ENCODE results near the gene RGP1.
A peak's percentile ranks its signal among the peaks of the same experiment; 100 is the strongest.

The RGP1 gene, protein sequence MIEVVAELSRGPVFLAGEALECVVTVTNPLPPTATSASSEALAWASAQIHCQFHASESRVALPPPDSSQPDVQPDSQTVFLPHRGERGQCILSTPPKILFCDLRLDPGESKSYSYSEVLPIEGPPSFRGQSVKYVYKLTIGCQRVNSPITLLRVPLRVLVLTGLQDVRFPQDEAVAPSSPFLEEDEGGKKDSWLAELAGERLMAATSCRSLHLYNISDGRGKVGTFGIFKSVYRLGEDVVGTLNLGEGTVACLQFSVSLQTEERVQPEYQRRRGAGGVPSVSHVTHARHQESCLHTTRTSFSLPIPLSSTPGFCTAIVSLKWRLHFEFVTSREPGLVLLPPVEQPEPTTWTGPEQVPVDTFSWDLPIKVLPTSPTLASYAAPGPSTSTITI

GRCh38 chr9:35748858-35749514, at the start of gene RGP1, which contains the start of gene GBA2:
RGP1 (plus strand) TSS chr9:35749287; CDS start chr9:35749756, 469 bp downstream.
GBA2 (minus strand) TSS chr9:35749228; CDS start chr9:35748704, 524 bp downstream.
- DNase-seq, result peak; percentile 66

DNA sequence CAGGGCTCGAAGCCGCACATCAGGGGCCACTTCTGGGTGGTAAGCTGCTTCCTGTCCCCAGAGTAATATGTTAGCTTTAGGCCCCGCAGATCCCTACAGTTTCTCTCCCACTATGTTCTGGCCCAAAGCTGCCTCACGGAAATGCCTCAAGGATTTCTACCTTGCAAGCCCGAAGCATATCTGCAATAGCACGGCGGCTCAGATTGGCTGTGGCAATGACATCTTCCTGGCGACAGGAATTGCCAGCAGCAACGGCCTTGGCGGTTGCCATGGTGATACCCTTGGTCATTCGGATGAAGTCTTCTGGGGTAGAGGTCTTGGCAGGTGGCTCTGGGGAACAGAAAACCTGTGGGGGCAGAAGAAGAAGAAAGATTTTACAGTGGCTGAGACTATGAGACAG, 49.1 kb upstream of the RGP1 start:
- DNase-seq, result no peak

DNA sequence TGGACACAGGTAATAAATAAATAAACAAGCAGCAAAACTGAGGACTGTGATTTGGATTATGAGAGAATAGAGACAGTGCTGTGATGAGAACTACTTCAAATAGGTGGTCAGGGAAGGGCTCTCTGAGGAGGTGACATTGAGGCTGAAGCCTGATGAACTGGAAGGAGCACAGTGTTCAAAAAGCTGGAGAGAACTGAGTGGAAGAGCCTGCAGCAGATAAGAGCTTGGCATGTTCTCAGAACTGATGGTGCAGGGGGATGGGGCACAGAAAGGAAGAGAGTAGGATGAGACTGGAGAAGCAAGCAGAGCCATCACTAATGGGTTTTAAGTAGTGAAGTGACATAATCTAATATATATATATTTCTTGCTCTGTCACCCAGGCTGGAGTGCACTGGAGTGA, 48.1 kb upstream of the RGP1 start:
- no peak for DNase-seq

GRCh38 chr9:35702696-35703095, 46.4 kb upstream of the RGP1 start:
- no peak for DNase-seq

GRCh38 chr9:35703906-35704672, 45.0 kb upstream of the RGP1 start:
- no peak for DNase-seq

GRCh38 chr9:35705372-35705771, 43.7 kb upstream of the RGP1 start:
- DNase-seq, result no peak

DNA sequence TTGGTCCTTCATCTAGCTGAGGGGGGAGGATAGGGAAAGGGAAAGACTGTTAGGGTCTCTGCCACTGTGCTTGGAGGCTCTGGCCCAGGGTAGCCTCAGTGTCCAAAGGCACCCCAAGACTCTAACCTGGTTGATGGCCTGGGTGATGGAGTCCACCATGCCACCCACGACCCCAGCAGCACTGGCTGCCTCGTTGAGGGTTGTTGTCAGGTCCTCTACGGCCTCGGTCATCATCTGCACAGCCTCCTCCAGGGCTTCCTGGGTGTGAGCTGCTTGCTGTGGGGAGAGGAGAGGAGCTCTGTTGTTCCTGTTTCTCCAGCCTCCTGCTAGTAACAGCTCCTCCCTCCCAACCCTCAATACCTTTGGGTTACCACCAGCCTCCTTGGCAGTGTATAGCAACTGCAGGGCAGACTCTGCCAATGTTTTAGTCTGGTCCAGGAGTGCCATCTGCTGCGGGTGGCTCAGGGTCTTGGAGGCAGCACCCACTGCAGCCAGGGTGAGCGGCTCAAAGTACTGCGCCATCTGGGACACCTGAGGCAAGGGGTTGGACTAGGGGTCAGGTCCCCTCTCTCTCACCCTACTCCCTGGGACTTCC, 43.2 kb upstream of the RGP1 start:
- no peak for DNase-seq

DNA sequence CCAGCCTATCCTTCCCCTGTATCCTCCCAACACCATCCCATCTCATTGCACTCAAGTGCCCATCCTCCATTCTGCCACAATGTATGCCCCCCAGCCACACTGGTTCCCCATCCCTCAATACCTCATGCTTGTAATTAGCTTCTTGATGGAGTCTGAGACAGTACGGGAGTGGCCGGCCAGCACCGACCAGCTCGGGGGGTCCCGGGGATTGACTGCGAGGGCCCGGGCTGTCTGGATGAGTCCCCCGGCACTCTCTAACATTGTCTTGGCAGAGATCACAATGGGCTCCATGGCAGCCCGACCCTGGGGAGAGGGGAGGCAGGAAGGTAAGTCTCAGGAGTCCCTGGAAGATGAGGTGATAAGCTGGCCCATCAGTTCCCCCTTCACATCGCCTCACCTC, 42.1 kb upstream of the RGP1 start:
- no peak for DNase-seq

DNA sequence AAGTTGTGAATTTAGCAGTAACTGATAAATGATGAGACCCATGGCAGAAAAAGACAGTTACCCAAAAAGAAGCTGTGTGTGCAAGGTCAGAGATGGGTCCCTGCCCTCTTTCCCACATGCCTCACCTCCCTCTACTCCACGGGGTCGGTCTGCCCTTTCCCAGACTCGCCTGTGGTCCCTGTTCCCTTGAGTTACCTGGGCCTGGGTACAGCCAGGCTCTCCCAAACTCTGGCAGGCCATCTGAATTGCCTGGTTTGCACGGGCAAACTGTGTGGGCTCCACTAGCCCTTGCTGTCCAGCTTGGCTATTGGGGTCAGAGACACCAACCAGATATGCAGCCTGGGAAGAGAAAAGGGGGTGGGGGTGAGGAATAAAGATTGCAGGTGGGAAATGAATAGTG, 40.9 kb upstream of the RGP1 start:
- no peak for DNase-seq

DNA sequence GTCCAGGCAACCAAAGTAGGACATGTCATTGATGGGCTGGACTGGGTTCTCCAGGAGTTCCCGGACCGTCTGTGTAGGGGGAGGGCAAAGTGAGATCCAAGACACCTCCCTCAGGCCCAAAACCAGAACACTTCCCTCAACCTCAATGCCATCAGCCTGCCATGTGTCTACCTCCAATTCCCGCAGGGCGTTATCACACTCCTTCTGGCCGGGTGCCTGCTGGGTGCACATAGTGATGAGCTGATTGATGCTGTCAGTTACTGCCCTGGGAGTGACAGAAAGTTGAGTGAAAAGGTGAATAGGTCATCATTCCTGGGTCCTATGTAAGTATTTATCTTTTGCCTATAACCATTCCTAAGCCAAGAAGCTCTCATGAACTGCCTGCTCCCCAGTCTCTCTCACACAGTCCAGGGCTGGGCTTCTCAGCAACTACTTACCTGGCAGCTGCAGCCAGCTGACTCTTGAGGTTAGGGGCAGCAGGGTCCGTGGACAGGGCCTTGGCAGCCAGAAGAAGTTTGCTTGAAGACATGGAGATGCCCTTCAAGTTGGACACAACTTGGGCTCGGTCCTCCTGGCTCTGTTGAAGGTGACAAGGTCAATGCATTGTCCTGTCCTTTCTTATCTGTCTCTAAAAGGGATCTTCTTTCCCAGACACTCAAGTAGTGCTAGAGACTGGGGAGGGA, 38.1 kb upstream of the RGP1 start:
- DNase-seq, result no peak

- no peak for DNase-seq
Measured at GRCh38 chr9:35711501-35712428, 37.3 kb upstream of the RGP1 start.

DNA sequence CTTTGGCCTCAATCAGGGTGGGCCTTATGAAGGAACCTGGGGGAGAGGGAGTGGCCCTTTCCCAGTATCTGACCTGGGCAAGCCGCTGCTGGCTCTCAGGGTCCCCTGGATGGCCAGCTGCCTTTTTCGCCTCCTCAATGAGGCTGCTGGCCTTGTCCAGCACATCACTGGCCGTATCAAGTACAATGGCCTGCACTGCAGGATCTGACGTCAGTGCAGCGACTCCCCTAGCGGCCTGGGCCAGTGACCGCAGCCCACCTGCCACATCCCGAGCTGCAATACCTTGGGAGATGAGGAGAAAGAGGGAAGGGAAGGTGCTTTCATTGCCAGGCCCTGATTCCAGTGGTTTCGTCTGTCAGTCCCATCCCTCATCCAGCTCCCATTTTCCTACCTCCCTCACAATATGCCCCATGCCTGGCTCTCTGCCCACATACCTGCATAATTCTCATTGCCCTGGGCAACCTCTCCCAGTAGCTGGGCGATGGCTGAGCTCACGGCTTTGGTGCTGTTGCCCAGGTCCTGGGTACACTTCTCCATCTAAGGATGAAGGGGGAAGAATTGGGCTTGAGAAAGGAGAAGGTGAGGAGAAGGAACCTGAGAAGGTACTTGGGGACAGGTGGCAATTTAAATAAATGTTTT, 36.2 kb upstream of the RGP1 start:
- no peak for DNase-seq

DNA sequence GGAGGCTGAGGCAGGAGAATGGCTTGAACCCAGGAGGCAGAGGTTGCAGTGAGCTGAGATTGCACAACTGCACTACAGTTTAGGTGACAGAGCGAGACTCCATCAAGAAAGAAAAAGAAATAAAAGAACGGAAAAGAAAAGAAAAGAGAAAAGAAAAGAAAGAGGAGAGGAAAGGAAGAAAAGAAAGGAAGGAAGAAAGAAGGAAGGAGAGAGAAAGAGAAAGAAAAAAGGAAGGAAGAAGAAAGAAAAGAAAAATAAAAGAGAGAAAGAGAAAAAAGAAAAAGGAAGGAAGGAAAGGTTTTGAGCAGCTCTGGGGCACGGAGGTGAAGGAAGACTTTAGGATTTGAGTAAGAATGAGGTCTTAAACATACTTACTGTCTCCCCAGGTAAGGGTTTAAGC, 35.5 kb upstream of the RGP1 start:
- DNase-seq, result no peak

DNA sequence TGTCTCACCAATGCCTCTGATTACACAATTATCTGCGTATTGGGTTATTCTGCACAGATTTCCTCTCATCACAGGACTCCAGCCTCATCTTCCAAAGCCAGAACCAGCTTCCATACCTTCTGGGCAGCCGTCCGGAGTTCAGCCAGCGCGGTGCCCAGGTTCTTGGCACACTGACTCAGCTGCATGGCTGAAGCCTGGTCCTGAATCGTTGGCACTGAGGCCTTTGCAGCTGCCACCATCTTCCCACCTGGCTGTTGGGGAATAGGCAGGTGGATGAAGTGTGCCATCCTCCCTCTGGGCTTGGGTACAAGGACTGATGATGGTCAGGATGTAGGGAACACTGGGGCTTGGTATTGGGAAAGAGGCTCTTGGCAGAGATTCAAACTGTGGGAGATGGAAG, 35.0 kb upstream of the RGP1 start:
- no peak for DNase-seq

DNA sequence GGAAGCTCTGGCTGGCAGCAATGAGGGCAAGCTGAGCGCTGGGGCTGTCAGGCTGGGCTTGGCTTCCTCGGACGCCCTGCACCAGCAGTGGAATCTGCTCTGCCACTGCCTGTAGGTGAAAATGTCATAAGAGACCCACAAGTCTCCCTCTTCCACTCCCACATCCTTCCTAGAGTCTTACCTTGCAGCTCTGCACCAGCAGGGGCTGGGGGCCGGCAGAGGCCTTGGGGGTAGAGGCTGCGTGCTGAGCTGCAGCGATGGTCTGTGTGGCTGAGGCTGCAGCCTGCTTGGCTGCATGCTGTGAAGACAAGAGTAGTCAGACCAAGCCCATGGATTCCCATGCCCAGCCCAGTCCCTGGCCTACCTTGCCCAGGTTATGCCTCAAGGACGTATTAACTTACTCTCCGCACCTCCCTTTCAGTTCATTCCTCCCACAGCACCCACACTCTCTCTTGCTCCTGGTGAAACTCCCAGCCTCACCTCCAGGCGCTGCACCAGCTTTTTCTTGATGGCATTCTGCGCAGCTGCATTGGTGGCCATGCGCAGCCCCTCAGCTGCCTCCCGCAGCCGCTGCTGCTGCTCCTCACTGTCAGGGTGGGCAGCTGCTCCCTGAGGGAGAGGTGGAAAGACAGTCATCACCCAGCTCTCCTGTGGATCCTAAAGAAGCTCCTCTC, 34.4 kb upstream of the RGP1 start:
- no peak for DNase-seq

DNA sequence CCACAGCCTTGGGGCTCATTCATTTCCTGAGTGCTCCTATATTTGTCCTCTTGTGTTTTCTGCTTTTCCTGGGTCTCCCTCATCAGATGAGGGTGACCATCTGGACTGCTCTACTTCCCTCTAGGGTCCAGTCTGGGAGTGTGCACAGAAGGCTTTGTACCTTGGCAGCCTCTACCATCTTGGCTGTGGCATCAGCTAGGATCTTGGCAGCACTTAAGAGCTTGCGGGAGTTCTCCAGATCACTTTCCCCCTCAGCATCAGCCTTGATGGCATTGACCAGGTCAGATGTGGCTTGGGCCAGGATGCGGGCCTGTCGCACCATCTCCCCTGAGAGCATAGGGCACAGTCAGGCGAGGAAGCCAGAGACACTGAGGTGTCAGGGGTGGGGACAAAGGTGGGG, 32.9 kb upstream of the RGP1 start:
- DNase-seq, result no peak

- no peak for DNase-seq
Measured at GRCh38 chr9:35717132-35717870, 31.8 kb upstream of the RGP1 start.

- DNase-seq, result no peak
Measured at GRCh38 chr9:35718721-35719511, 30.2 kb upstream of the RGP1 start.

DNA sequence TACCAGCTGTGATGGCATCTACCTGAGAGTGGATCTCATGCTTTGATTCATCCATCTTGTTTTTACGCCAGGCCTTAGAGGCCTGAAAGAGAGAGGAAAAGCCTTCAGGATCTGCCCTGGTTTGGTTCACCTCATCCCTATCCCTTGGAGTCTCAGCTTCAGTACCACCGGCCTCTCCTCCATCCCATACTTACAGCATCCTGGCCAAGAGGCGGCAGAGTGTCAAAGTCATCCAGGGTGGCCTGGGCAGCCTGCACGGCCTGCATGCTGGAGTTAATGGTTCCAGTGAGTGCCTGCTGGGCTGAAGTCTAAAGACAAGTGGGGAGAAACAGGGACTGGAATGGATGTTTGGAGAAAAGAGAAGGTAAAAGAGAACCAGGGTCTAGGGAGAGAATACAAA, 29.5 kb upstream of the RGP1 start:
- DNase-seq, result no peak
